GM19193 (cell line): ENCODE data around the gene ABCA13.

Experiments used
- POLR2A ChIP-seq: IDR thresholded peaks from 4 replicates; pipeline ENCODE4 v1.6.1; 2011; ENCODE audit not compliant: insufficient read depth, insufficient read length; ENCODE audit errors: extremely low read depth

ABCA13 gene

GRCh38 chr7:48441848-48442492 is 270.7 kb downstream of the ABCA13 start:
- TF ChIP-seq POLR2A, result no peak

GRCh38 chr7:48443051-48443450 is 271.8 kb downstream of the ABCA13 start:
- TF ChIP-seq POLR2A, result no peak

GRCh38 chr7:48446721-48447120 is 275.5 kb downstream of the ABCA13 start:
- TF ChIP-seq POLR2A, result no peak

GRCh38 chr7:48452218-48452617 is 281.0 kb downstream of the ABCA13 start:
- TF ChIP-seq POLR2A, result no peak

- TF ChIP-seq POLR2A, result no peak
Observed at GRCh38 chr7:48454750-48455192, 283.5 kb downstream of the ABCA13 start.

GRCh38 chr7:48455363-48455762 is 284.1 kb downstream of the ABCA13 start:
- no peak for TF ChIP-seq POLR2A

GRCh38 chr7:48458701-48459524 is 287.7 kb downstream of the ABCA13 start:
- no peak for TF ChIP-seq POLR2A

GRCh38 chr7:48466713-48467112 is 295.5 kb downstream of the ABCA13 start:
- no peak for TF ChIP-seq POLR2A

GRCh38 chr7:48471196-48471595 is 299.9 kb downstream of the ABCA13 start:
- TF ChIP-seq POLR2A, result no peak

- no peak for TF ChIP-seq POLR2A
Observed at GRCh38 chr7:48472640-48473039, 301.4 kb downstream of the ABCA13 start.

GRCh38 chr7:48473205-48473865 is 302.1 kb downstream of the ABCA13 start:
- no peak for TF ChIP-seq POLR2A

- TF ChIP-seq POLR2A, result no peak
Observed at GRCh38 chr7:48481235-48481634, 310.0 kb downstream of the ABCA13 start.

GRCh38 chr7:48497521-48497920 is 326.3 kb downstream of the ABCA13 start:
- no peak for TF ChIP-seq POLR2A

GRCh38 chr7:48502021-48502420 is 330.8 kb downstream of the ABCA13 start:
- TF ChIP-seq POLR2A, result no peak

- TF ChIP-seq POLR2A, result no peak
Observed at GRCh38 chr7:48505051-48505450, 333.8 kb downstream of the ABCA13 start.
